Measurements from ENCODE around the gene SELENOT. TPM values are rescaled to one million over a fixed set of nuclear protein-coding genes. Genes with fewer than 3 reads are reported as not detected.

The SELENOT gene
- polyA plus RNA-seq, 1 of the 3 experiments (the other 2 are of a cell fraction), result 143 TPM

- H3K36me3 ChIP-seq (replicated peaks in 1 of 2; ENCODE audit: control insufficient read depth in 1 of 2, insufficient read depth in 2 of 2, low read length in 1 of 2), result peaks cover 63 to 76% of the 10 kb centered on the region in 2 experiments
- ChIA-PET CTCF (no interaction called here), POLR2A (no interaction called here)
- H3K79me2 ChIP-seq (ENCODE audit: insufficient read depth), result peaks cover 8% of the 10 kb centered on the region; the same call in 1 of the 2 replicates
- no peak overlapping the region for H2AFZ ChIP-seq (ENCODE audit: low read depth)
- H3K4me1 ChIP-seq (ENCODE audit: control insufficient read depth in 1 of 2, insufficient read depth in 2 of 2, low read depth in 1 of 2, low read length in 1 of 2), result no peaks in the 10 kb centered on the region
- H3K27ac ChIP-seq (ENCODE audit: low read depth in 2 of 2, low read length in 1 of 2), result no peak overlapping the region
- peaks cover 29% of the 10 kb centered on the region for H3F3A ChIP-seq (replicated peaks; ENCODE audit: insufficient read depth)
- H3K9me3 ChIP-seq, result no peaks in the 10 kb centered on the region
- DNase-seq, result no peak
- H3K27me3 ChIP-seq (ENCODE audit: insufficient read depth), result no peaks in the 10 kb centered on the region
- H3K4me3 ChIP-seq (ENCODE audit: low read depth in 2 of 2, low read length in 1 of 2), result no peak overlapping the region
- H3K9ac ChIP-seq, result no peak overlapping the region
- WGBS (ENCODE audit: low lambda C conversion rate), result 98% methylated on average over 2 of the region's 2 CpGs
- no peaks in the 10 kb centered on the region for H4K20me1 ChIP-seq (ENCODE audit: insufficient read depth)
- TF ChIP-seq MXI1 (IDR thresholded peaks at IDR 0.05; ENCODE audit: low read depth, low read length) (no peak), SIN3A (IDR thresholded peaks at IDR 0.05; ENCODE audit: borderline replicate concordance, low read depth, low read length) (no peak), TEAD4 (IDR thresholded peaks at IDR 0.05; ENCODE audit: borderline replicate concordance, insufficient read depth) (no peak), YY1 (IDR thresholded peaks at IDR 0.05; ENCODE audit: low read depth) (no peak), RAD21 (IDR thresholded peaks at IDR 0.05; ENCODE audit: low read length) (no peak), FOSL2 (IDR thresholded peaks at IDR 0.05; ENCODE audit: borderline replicate concordance, low read depth) (no peak), MEF2A (IDR thresholded peaks at IDR 0.05; ENCODE audit: borderline replicate concordance, low read depth) (no peak), RCOR1 (IDR thresholded peaks at IDR 0.05; ENCODE audit: low read length) (no peak), GATA2 (CRISPR knock-in tag; IDR thresholded peaks at IDR 0.05) (no peak), FOXM1 (IDR thresholded peaks at IDR 0.05; ENCODE audit: low read depth) (no peak), EZH2phosphoT487 (IDR thresholded peaks at IDR 0.05; ENCODE audit: borderline replicate concordance, low read depth) (no peak), TAF1 (IDR thresholded peaks at IDR 0.05; ENCODE audit: borderline replicate concordance, low read depth, low read length) (no peak), POLR2AphosphoS5 (IDR thresholded peaks at IDR 0.05; ENCODE audit: low read depth, low read length) (no peak), SMC3 (IDR thresholded peaks at IDR 0.05; ENCODE audit: low read depth, low read length) (no peak), NRF1 (IDR thresholded peaks at IDR 0.05; ENCODE audit: low read depth, low read length) (no peak), FOXJ3 (CRISPR knock-in tag; IDR thresholded peaks at IDR 0.05) (no peak), TCF12 (IDR thresholded peaks at IDR 0.05) (no peak)
- TF ChIP-seq, protein P1, sequence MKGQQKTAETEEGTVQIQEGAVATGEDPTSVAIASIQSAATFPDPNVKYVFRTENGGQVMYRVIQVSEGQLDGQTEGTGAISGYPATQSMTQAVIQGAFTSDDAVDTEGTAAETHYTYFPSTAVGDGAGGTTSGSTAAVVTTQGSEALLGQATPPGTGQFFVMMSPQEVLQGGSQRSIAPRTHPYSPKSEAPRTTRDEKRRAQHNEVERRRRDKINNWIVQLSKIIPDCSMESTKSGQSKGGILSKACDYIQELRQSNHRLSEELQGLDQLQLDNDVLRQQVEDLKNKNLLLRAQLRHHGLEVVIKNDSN (IDR thresholded peaks at IDR 0.05; ENCODE audit: borderline replicate concordance, low read depth), result no peak
- TF ChIP-seq, protein P2, sequence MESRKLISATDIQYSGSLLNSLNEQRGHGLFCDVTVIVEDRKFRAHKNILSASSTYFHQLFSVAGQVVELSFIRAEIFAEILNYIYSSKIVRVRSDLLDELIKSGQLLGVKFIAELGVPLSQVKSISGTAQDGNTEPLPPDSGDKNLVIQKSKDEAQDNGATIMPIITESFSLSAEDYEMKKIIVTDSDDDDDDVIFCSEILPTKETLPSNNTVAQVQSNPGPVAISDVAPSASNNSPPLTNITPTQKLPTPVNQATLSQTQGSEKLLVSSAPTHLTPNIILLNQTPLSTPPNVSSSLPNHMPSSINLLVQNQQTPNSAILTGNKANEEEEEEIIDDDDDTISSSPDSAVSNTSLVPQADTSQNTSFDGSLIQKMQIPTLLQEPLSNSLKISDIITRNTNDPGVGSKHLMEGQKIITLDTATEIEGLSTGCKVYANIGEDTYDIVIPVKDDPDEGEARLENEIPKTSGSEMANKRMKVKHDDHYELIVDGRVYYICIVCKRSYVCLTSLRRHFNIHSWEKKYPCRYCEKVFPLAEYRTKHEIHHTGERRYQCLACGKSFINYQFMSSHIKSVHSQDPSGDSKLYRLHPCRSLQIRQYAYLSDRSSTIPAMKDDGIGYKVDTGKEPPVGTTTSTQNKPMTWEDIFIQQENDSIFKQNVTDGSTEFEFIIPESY (IDR thresholded peaks at IDR 0.05; ENCODE audit: borderline replicate concordance, low read depth), result no peak
- TF ChIP-seq, protein P3, sequence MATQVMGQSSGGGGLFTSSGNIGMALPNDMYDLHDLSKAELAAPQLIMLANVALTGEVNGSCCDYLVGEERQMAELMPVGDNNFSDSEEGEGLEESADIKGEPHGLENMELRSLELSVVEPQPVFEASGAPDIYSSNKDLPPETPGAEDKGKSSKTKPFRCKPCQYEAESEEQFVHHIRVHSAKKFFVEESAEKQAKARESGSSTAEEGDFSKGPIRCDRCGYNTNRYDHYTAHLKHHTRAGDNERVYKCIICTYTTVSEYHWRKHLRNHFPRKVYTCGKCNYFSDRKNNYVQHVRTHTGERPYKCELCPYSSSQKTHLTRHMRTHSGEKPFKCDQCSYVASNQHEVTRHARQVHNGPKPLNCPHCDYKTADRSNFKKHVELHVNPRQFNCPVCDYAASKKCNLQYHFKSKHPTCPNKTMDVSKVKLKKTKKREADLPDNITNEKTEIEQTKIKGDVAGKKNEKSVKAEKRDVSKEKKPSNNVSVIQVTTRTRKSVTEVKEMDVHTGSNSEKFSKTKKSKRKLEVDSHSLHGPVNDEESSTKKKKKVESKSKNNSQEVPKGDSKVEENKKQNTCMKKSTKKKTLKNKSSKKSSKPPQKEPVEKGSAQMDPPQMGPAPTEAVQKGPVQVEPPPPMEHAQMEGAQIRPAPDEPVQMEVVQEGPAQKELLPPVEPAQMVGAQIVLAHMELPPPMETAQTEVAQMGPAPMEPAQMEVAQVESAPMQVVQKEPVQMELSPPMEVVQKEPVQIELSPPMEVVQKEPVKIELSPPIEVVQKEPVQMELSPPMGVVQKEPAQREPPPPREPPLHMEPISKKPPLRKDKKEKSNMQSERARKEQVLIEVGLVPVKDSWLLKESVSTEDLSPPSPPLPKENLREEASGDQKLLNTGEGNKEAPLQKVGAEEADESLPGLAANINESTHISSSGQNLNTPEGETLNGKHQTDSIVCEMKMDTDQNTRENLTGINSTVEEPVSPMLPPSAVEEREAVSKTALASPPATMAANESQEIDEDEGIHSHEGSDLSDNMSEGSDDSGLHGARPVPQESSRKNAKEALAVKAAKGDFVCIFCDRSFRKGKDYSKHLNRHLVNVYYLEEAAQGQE (IDR thresholded peaks at IDR 0.05; ENCODE audit: low read depth, low read length), result no peak
- H3K4me2 ChIP-seq, result no peak overlapping the region
- H3K9me2 ChIP-seq, result no peaks in the 10 kb centered on the region
Observed at GRCh38 chr3:150582620-150583019, 20.5 kb upstream of the SELENOT start.

Measured in SK-N-SH (cell line).